HG03521 (cell line): Measurements from ENCODE around the gene CHRNA4.
"Not testable (repeated sequence)": the region's sequence is repeated elsewhere in the genome, so short reads cannot be mapped to it uniquely, and the experiment has no call there.

Experiments used
- ATAC-seq: cut with Tn5 transposase; IDR thresholded peaks from one replicate; pipeline ENCODE4 v1.9.1; 2021; ENCODE audit warnings: mild to moderate bottlenecking, moderate library complexity; ENCODE audit not compliant: unreplicated experiment

CHRNA4 gene

DNA sequence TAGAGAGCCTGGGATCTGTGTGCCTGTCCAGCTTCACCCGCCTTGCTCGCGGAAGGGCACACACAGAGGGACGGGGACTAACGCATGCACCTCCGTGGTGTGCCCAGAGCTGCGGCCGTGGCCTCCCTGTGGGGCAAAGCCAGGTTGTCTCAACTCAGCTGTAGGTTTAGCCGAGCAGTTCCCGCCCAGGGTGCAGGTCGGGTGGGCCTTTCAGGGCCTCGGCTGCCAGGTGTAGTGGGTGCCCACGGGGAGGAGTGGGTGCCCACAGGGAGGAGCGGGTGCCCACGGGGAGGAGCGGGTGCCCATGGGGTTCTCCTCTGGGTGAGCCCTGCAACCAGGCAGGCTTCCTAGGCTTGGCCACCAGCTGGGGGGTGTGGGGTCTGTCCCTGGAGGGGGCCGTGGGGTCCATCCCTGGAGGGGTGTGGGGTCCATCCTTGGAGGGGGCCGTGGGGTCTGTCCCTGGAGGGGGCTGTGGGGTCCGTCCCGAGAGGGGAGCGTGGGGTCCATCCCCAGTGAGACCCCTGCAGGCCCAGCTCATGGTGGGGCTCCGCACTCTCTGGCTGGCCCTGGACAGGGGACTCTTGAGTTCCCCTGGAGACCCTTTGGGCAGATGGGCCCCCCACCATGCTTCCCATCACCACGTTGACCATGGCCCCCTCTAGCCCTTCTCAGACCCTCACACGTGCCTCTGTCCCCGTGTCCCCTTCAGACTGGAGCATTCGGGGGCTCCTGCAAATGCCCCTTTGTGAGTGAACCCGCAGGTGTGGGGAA, 37.8 kb upstream of the CHRNA4 start:
- no peak for ATAC-seq

DNA sequence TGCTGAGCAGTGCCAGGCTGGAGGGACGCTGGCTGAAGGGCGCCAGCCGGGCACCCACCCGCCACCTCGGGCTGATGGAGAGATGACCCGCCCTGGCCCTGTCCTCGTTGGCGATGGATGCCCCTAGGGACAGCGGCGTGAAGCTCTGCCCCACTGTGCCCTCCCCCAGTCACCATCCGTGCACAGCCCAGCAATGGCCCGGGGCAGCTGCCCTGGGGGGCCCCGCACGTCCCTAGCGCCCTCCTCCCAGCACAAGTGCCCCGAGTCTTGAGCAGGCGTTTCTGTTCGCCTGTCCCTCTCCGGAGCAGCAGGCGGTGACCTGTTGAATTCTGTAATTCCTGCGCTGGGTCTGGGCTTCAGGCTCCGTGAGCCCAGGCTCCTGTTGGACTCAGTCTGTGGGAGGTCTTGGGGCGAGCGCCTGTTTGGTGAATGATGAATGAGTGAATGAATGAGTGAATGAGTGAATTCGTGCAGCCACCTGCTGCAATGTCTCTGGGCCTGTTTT, 36.8 kb upstream of the CHRNA4 start:
- ATAC-seq: no peak

DNA sequence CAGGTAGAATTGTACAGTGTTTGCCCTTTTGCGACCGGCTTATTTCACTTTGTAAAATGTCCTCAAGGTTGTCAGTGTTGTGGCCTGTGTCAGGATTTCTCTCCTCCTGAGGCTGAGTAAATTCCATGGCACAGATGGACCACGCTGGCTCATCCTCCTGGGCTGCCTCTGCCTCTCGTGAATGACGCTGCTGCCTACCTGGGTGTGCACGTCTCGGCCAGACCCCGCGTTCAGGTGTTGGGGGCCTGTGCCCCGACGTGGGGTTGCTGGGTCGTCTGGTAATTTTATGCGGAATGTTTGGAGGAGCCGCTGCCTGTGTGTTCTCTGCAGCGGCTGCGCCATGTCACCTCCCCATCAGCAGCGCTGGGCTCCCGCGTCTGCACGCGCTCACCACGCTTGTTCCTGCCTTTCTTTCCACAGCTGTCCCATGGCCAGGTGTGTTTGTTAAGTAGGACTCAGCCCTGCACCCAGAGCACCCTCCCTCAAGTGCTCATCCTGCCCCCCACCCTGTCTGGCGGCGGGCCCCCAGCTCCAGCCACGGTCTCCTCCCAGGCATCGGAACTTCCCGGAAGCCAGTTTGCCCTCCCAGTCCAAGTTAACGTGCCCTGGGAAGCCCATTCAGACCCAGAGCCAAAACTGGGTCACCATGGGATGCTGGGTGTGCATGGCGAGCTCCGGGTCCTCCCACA, 36.1 kb upstream of the CHRNA4 start:
- no peak for ATAC-seq

DNA sequence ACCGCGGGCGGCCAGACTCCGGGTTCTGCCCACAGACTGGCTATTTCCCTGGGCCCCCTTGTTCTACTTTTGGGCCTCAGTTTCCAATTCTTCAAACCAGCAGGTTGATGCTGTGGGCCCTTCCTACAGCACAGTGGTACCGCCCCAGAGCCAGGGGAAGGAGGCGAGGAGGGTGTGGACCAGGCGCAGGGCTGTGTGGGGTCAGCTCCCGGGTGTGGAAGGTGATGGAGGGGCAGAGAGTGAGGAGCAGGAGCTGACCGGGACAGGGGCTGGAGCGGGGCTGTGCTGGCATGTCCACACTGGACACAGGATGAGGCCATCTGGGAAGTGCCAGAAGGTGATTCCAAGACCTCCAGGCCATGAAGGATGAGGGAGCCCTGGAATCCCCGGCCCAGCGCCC, 35.2 kb upstream of the CHRNA4 start:
- no peak for ATAC-seq

DNA sequence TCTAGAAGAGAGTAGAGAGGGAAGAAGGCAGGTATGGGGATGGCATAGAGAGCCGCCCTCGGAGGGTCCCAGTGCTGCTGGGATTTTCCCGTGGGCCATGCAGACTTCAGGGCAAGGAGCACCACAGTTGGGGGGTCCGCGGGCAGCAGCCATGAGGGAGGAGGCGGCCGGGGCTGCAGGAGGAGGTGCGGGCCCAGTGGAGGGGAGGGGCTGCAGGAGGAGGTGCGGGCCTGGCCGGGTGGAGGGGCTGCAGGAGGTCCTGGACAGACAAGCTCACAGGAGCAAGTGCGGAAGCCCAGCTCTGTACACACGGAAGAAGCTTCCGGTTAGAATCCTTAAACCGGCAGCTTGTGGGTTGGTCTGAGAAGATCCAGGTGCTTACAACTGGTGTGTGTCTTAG, 34.6 kb upstream of the CHRNA4 start:
- no peak for ATAC-seq

DNA sequence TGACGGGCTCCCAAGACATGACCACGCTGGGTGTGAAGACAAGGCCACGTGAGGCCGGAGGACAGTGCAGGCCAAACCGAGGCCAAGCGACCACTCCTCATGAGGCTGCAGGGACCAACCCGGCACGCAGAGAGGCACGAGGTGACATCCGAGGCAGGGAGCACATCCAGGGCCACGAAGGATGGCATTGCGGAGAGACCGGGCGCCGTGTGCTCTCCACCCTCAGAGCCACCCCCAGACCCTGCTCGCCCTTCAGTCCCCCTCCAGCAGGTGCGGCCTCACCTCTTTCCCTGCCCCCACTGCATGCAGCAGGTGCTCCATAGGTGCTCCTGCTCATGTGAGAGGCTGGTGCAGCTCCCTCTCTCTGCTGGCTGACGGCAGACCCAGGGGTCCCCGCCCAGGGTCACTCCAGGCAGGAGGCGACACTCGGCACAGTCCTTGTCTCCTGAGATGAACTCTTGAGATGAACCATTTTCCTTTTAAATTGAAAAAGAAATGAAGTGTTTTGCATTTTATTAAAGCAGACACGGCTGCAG, 33.8 kb upstream of the CHRNA4 start:
- no peak for ATAC-seq

DNA sequence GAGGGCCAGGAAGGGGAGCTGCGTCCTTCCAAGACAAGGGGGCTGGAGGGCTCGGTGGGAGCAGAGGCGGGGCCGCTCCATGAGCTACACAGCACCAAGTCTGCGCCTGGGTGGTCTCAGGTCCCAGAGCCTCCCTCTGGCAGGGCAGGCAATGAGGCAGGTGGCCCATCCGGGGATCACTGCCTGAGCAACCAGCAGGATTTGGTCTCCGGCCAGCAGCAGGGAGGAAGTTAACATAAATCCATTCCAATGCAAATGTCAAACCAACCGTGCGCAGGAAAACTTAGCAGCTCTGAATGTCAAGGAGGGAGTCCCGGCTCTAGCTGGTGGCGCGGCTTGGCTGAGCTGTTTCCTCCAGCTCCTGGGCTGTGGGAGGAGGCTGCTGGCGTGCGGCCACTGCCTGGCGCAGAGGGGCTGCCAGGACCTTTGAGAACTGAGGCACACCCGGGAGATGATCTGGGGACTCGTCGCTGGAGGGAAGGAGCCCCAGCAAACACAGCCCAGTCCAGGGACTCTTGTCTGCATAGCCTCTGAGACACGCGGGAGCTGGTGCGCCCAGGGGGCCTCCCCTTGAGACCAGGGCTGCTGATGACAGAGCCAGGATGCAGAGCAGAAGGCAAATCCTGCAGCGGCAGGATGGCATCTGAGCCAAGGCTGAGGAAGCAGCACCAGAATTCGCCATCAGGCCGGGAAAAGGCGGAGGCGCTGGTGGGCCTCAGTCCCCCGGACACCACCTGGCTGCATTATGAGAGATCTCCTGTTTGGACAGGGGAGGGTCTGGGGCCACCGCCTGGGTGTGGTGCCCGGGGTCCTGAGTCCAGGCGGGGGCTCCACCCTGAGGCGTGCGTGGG, 33.1 kb upstream of the CHRNA4 start:
- ATAC-seq: no peak

DNA sequence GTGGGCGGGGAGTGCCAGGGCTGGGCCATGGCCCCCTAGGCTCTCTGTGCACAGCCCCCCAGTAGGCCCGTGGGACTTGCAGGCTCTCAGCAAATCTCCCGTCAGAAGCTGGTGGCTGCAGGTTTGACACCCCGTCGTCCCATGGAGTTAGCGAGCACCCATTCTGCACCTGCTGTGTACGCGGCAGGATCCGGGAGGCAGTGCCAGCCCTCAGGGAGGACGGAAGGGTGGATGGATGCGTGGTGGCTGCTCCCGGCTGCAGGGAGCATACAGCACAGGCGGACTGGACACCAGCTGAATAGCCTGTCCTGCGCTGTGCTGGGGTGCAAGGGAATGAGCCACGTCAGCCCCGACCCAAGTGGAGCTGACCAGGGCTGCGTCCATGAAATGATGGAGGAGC, 32.4 kb upstream of the CHRNA4 start:
- no peak for ATAC-seq

DNA sequence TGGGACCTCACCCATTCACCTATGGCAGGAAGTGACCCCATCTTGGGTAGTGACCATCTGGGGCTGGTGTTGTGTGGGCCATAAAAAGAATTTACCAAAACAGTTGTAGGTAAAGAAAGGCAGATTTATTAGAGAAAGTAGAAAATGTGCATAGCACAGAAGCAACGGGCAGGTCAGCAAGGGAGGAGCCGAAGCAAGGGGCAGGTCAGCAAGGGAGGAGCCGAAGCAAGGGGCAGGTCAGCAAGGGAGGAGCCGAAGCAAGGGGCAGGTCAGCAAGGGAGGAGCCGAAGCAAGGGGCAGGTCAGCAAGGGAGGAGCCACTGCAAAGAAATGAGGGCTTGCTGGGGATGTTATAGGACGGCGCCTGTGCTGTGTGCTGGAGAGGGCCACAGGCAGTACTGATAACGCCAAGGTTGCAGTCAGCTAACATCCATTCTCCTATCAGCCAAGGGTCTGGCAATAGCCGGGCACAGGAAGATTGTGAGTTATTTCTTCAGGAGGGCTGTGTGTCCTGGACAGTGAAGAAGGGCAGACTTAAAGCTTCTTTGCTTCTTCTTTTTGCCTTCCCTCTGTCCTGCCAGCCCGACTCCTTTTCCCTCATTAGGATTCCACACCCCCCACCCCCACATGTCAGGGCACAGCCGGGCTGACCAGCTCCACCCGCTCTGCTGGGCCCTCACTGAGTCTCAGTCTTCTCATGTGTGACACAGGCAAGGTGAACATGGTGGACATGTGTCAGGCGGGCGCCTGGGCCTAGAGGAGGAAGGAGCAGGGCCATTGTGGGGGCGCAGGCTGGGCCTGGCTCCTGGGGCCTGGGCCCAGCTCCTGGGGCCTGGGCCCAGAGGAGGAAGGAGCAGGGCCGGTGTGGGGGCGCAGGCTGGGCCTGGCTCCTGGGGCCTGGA, 31.6 kb upstream of the CHRNA4 start:
- no peak for ATAC-seq

DNA sequence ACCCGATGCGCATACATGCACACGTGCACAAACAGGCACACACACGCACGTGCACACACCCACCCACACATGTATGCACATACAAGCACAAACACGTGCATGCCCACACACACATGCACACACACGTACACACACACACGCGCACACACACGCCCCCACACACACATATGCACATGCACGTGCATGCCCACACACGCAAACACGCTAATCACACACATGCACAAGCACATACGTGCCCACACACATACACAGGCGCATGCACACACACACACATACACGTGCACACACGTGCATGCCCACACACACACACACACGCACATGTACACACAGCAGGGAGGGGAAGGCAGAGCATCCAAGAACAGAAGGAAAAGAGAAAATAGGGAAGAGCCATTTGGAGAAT, 26.8 kb upstream of the CHRNA4 start:
- no peak for ATAC-seq

DNA sequence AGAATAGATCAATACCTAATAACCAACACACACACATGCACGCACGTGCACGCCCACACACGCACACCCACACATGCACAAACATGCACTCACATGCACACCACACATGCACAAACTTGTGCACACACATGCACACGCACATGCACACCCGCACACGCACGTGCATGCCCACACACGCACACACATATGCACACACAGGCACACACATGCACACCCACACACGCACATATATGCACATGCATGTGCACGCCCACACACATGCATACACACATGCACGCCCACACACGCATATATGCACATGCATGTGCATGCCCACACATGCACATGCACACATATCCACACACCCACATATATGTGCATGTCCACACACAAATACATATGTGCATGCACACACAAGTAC, 26.2 kb upstream of the CHRNA4 start:
- no peak for ATAC-seq

DNA sequence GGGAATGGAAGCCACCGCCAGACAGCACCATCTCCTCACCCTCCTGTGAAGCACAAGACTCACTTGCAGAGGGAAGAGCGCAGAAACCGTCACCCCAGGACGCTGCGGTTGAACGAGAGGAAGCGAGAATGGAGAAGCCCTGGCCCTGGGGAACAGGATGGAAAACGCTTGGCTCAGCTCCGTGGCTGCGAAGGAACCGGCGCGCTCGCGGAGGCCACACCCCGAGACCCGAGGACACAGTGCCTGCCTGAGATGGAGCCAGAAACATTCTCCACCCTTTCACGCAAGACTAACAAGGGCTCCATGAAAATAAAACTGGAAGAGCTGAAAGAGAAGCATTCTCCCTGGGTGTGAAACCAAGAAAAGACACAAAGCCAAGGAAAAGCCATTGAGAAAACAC, 25.3 kb upstream of the CHRNA4 start:
- no peak for ATAC-seq

DNA sequence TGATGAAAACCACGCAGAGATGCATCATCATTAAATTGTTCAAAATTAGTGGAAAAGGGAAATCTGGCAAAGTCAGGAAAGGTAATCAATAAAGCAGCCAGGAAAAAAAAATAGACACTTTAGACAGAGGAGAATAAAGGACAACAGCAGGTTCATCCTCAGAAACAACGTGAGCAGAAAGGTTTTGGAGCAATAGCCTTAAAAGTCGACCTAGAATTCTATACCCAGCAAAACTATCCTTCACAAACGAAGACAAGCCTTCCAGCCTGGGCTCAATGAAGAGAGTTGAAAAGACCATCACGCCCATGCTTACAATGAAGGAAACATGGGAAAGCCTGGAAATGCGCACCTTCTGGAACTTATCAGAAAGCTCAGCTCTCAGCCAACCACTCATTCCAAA, 24.7 kb upstream of the CHRNA4 start:
- no peak for ATAC-seq

DNA sequence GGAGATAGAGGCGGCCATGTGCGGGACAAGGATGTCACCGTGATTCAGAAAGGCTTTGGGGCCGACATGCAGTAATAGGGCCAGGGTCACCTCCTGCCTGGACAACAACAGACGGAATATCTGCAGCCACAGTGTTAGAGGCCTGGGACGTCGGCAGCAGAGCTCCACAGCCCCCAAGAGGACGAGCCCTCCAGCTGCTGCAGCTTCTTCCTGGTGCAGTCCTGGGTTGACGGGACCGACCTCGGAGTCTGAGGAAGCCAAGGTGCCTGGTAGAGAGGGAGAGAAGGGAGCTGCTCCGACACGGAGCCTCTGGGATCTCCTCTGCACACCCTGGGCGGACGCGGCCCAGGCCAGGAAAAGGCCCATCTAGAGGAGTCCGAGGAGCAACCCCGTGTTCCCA, 23.2 kb upstream of the CHRNA4 start:
- no peak for ATAC-seq

DNA sequence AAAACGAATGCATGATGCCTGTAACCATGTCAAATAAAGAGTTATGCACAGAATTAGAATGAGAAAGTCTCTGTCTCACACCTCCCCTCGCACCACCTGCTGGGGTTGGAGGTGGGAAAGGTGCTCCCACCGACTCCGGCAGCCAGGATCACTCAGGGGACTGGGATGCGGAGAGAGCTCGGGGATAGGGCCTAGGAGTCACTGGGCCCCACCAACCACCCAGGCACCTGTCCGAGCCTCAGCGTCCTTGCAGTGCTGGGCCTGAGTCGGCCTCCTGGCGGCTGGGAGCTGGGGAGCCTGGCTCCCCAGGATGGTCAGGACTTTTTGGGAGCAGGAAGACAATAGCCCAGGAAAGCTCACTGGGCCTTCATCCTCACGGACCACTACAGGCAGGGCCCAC, 22.4 kb upstream of the CHRNA4 start:
- no peak for ATAC-seq

DNA sequence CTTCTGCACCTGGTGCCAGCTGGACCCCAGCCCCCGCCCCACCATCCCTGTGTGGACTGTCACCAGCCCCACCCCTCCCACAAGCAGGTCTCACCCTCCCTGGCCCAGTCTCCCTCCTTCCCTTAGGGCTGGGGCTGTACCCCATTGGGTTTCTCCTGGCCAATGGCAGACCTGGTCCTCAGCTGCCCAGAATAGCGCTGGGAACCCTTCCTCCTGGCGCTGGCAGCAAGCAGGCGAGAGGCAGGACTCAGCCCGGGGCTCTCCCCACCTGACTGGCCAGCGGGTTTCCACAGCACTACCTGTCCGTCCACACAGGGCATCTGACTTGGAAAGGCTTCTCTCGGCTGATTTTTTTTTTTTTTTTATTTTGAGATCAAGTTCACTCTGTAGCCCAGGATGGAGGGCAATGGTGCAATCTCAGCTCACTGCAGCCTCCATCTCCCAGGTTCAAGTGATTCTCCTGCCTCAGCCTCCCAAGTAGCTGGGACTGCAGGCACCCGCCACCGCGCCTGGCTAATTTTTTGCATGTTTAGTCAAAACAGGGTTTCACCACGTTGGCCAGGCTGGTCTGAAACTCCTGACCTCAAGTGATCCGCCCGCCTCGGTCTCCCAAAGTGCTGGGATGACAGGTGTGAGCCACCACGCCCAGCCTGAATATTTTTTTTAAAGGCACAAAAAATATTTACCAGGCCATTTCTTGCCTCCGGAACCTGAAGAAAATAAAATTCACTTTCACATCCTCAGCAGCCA, 21.6 kb upstream of the CHRNA4 start:
- ATAC-seq: no peak

DNA sequence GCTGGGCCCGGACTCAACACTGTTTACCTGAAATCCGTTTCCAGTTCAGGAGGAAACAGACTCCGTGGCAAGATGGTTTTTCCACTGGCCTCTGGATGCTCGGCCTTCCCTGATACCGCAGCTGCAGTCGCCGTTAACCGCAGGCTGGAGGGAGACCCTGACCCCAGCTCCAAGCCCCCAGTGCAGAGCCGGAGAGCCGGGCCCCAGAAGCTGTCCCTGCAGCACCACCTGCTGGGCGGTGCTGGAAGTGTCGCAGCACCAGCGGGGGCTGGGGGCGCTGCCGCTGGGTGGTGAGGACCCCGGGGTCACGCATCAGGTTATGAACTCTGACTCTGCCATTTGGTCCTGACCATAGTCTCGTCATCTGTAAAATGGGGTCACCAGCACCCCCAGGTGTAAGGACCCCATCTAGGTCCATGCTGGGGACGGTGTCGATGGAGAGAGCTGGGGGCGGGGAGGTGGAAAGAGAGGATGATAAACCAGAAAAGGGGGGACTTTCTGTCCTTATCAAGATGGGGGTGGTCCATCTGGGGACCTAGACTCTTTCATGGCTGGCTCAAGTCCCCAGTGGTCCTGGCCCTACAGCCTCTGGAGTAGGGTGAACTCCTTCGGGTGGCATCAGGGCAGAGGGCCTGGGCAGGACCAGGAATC, 20.8 kb upstream of the CHRNA4 start:
- no peak for ATAC-seq

DNA sequence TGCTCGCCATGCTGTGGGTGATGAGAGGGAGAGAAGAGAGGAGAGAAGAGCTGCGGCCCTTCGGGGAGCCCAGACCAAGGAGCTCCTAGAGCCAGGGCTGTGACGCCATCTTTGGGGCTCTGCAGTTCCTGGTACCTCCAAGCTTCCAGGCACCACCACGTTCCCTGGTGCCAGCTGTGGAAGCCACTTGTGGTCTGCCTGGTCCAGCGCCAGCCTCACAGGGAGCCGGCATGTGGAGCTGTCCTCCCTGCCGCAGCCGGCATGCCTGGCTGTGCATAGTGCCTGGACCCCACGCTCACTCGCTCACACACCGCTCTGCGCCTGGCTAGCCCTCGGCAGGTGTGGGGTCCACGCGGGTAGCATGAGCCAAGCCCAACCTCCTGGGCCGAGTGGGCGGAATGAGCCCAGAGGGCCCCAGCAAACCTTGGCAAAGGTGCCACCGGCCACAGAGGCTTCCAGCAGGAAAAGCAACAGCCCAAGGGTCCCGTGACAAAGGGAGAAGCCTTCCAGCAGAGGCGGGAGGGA, 19.3 kb upstream of the CHRNA4 start:
- ATAC-seq: no peak

DNA sequence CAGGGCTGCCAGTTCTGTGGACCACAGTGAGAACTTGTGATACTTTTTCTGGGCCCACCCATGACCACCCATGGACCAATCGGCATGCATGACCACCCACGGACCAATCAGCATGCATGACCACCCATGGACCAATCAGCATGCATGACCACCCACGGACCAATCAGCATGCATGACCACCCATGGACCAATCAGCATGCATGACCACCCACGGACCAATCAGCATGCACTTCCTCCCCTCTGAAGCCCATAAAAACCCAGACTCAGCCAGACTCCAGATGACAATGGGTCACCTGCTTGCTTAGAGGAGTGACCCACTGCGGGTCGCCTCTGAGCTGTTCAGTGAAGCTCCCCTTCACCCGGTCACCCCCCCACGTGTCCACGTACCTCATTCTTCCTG, 18.7 kb upstream of the CHRNA4 start:
- ATAC-seq: not testable (repeated sequence)
